Psoas muscle (tissue), 8 donors: ENCODE measurements around the gene IL17RB. TPM values are rescaled to one million over a fixed set of nuclear protein-coding genes. Genes with fewer than 3 reads are reported as not detected.

Source experiments
- ATAC-seq, 4 donors: fragments of 200-7000 bp; cut with Tn5 transposase; one replicate each; pipeline ENCODE4 v1.9.1; 2020; ENCODE audit warnings: moderate library complexity in 3 of 4, mild to moderate bottlenecking in 2 of 4
- DNase-seq, 2 donors: peaks; one replicate each; pipeline ENCODE4 v3.0.0-alpha.2; 2020
- H3K27ac ChIP-seq: fragments of 200-600 bp; one replicate; pipeline ENCODE4 v1.8.0; 2022
- H3K27me3 ChIP-seq, 3 donors: fragments of 200-600 bp in 1 of 3; one replicate each; pipeline versions ENCODE4 v1.6.1 to v1.8.0; 2013 to 2022; ENCODE audit warnings: low read length in 2 of 3, mild to moderate bottlenecking in 2 of 3, moderate library complexity in 1 of 3; ENCODE audit not compliant: insufficient read depth in 3 of 3
- H3K36me3 ChIP-seq, 2 donors: fragments of 200-600 bp in 1 of 2; one replicate each; pipeline versions ENCODE4 v1.6.1 to v1.8.0; 2013 to 2022; ENCODE audit warnings: low read depth in 1 of 2, mild to moderate bottlenecking in 1 of 2, moderate library complexity in 1 of 2; ENCODE audit not compliant: insufficient read depth in 1 of 2
- H3K4me1 ChIP-seq: fragments of 200-600 bp; one replicate; pipeline ENCODE4 v1.8.0; 2022
- H3K4me3 ChIP-seq: fragments of 200-600 bp; one replicate; pipeline ENCODE4 v1.8.0; 2022; ENCODE audit warnings: mild to moderate bottlenecking
- H3K9me3 ChIP-seq: fragments of 200-600 bp; one replicate; pipeline ENCODE4 v1.8.0; 2022
- WGBS, 3 donors: extraction: QIAGEN DNeasy Blood & Tissue Kit; methylation state at CpG; one replicate each; pipeline versions ENCODE4 v1.1.6 to v1.1.7; 2013; 5-methylcytosine and 5-hydroxymethylcytosine counted together
- intact Hi-C, 2 donors: fragments of 100-400 bp; cut with DNase I; formaldehyde crosslinking; loops; one replicate each; pipeline versions ENCODE4 v1.11.0 to v1.14.2; 2022
- polyA plus RNA-seq, 3 donors: library from polyadenylated mRNA; stranded (reverse); fragments of 200-250 nt; gene quantifications; one replicate each; pipeline ENCODE4 v1.2.3, GENCODE V29; 2013
- total RNA-seq, 4 donors: library from RNA; stranded (reverse); fragmentation: NEBNext Ultra II Directional in 2 of 4; extraction: Animal tissue kit (Norgen Biotek cat#: 25700) in 2 of 4; gene quantifications; one replicate each; pipeline versions ENCODE4 v1.2.1 to v1.2.4, GENCODE V29; 2021 to 2023
- TF ChIP-seq, protein P1 (sequence below): fragments of 200-600 bp; IDR thresholded peaks from one replicate; pipeline ENCODE4 v1.8.0; 2022; ENCODE audit warnings: antibody characterized with exemption
- donor health status: healthy with polysubstance abuse.
- donor health status: DM: no; HTN: no; CAD: no; lungs with moderate emphysema.
- donor health status: Bipolar disorder and iron deficiency.
- donor health status: healthy.
- donor health status: DM: yes; HTN: yes; CAD: no.
- donor health status: DM: no; HTN: no; CAD: no.
- donor health status: DM: no; HTN: no; CAD: no.
- donor health status: DM: yes; HTN: yes; CAD: no.

Gene IL17RB
- total and polyA plus RNA-seq, 7 donors: 0.08 to 1.3 (median 0.96) TPM

DNA sequence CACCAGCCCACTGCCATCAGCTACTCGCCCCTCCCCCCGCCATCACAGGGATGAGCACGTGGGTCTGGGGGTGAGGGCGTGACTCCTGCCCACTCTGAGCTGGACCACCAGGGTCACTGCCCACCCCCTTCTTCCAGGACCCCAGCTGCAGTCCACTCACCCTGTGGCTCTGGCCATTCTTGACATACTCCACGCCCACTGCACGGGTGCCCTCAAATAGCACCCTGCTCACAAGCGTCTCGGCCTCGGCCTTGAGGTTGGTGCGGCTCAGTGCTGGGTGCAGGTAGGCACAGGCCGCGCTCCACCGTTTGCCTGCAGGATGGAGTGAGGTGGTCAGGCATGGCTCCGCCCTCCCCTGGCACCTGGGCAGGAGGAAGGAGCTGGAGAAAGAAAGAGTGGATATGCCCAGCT is 24.0 kb upstream of the IL17RB start:
- Histone ChIP-seq H3K36me3 (peaks cover 0 to 16% of the 10 kb centered on the region in 2 donors), H3K4me3 (no peak overlapping the region), H3K27me3 (no peaks in the 10 kb centered on the region), H3K9me3 (no peaks in the 10 kb centered on the region), H3K4me1 (peaks cover 14% of the 10 kb centered on the region), H3K27ac (peak overlapping the region; percentile 43)
- TF ChIP-seq, protein P1, sequence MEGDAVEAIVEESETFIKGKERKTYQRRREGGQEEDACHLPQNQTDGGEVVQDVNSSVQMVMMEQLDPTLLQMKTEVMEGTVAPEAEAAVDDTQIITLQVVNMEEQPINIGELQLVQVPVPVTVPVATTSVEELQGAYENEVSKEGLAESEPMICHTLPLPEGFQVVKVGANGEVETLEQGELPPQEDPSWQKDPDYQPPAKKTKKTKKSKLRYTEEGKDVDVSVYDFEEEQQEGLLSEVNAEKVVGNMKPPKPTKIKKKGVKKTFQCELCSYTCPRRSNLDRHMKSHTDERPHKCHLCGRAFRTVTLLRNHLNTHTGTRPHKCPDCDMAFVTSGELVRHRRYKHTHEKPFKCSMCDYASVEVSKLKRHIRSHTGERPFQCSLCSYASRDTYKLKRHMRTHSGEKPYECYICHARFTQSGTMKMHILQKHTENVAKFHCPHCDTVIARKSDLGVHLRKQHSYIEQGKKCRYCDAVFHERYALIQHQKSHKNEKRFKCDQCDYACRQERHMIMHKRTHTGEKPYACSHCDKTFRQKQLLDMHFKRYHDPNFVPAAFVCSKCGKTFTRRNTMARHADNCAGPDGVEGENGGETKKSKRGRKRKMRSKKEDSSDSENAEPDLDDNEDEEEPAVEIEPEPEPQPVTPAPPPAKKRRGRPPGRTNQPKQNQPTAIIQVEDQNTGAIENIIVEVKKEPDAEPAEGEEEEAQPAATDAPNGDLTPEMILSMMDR: no peak
- no peak for DNase-seq
- intact Hi-C loops: no loop called here
- 84 to 89% (median 88%) methylated on average over 13 to 14 of the region's 14 CpGs for WGBS, 3 donors
- ATAC-seq: no peak

DNA sequence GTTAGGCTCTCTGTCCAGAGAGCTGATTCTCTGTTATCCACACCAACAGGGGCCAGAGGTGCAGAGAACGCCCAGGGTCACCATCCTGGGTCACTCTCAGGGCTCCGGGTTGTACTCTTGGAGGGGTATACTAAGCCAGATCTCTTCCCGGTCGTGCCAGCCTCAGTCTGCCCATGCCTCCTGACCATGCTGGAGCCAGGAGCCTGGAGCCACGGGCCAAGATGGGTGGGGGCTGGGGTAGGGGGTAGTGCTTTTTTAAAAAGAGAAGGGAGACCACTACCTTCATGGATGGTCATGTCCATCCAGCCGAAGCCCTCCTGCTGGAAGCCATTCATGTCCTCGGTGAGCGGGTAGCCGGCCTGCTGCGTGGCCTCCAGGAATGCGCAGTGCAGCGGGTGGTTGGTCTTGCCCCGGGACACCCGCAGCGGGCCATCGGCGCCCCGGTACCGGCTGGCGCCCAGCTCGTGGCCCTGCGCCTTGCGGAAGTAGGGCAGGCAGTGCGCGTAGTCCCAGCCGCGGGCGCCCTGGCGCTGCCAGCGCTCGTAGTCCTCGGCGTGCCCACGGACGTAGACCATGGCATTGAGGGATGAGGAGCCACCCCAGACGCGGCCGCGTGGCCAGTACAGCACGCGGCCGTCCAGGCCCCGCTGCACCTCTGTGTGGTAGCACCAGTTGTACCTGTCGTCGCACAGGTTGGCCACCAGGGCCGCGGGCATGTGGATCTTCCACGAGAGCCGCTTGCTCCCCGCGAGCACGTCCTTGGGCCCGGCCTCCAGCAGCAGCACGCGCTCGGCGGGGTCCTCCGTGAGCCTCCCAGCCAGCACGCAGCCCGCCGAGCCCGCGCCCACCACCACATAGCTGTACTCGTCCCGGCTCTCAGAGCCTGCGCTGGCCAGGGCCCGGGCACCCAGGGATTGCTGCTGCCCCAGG is 23.1 kb upstream of the IL17RB start:
- DNase-seq: no peak

DNA sequence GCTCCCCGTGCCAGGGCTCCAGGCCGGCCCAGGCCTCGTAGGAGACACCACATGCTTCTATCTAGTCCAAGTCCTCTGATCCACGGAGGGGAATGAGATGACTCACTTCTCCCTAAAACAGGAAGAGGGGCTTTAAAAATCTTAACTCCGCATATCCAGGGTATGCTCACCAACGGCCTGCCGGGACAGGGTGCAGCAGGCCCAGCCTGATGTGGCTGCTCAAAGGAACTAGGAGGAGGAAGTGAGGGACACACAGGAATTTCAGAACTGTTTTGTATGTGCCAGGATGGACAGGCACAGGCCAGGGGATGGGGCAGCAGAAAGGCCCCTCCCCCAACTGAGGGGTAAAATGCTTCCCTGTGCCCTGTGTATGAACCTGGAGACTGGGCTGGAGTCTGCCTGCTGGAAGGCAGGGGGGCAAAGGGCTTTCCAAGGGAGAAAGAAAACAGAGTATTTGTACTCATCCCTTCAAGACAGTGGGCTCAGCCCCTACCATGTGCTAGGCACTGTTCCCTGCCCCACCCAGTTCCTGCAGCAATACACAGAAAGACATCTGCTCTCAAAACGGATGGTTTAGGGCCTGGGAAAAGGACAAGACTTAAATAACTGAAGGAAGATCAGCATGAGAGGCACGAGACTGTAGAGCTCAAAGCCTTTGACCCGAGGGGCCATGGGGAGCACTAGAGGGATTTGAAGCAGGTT is 22.3 kb upstream of the IL17RB start:
- H3K4me1 ChIP-seq: peaks cover 14% of the 10 kb centered on the region
- intact Hi-C loops: no loop called here
- H3K27me3 ChIP-seq: no peaks in the 10 kb centered on the region
- DNase-seq (no peak), ATAC-seq (no peak)
- no peaks in the 10 kb centered on the region for H3K9me3 ChIP-seq
- no peak overlapping the region for H3K27ac ChIP-seq
- no peak overlapping the region for H3K4me3 ChIP-seq
- H3K36me3 ChIP-seq: peaks cover 0 to 2% of the 10 kb centered on the region in 2 donors
- TF ChIP-seq, protein P1: no peak
- 66 to 69% (median 67%) methylated on average over 10 of the region's 10 CpGs for WGBS, 3 donors

More for the DNA sequence above, 23.1 kb upstream of the IL17RB start:
- H3K4me1 ChIP-seq: peaks cover 14% of the 10 kb centered on the region
- H3K9me3 ChIP-seq: no peaks in the 10 kb centered on the region
- peaks cover 0 to 10% of the 10 kb centered on the region in 2 donors for H3K36me3 ChIP-seq
- intact Hi-C loops: no loop called here
- no peak for ATAC-seq
- TF ChIP-seq, protein P1: no peak
- no peak overlapping the region for H3K4me3 ChIP-seq
- WGBS, 3 donors: 96 to 97% (median 97%) methylated on average over 58 to 67 of the region's 67 CpGs
- H3K27me3 ChIP-seq: no peaks in the 10 kb centered on the region
- no peak overlapping the region for H3K27ac ChIP-seq

DNA sequence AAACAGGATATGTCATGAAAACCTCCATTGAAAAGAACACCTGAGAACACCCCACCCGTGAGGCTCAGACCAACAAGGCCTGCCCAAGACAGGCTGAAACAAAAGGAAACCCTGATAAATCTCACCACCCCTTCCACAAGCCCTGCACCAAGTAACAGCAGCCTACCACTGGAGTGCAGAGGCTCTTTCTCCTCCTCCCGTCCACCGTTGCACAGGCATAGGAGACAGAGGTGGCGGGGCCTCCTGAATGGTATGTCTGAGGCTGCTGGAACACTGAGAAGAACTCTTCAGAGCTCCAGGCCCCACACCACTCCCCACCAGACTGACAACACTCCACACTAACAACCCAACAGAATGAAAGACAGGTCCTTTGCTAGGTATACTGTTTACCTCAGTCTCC is 21.6 kb upstream of the IL17RB start:
- DNase-seq (no peak), ATAC-seq (no peak)
- H3K4me3 ChIP-seq: no peak overlapping the region
- H3K4me1 ChIP-seq: peaks cover 14% of the 10 kb centered on the region
- H3K9me3 ChIP-seq: no peaks in the 10 kb centered on the region
- no peak overlapping the region for H3K27ac ChIP-seq
- intact Hi-C loops: no loop called here
- 89 to 92% (median 92%) methylated on average over 4 of the region's 4 CpGs for WGBS, 3 donors
- TF ChIP-seq, protein P1: no peak
- H3K36me3 ChIP-seq: no peaks in the 10 kb centered on the region
- H3K27me3 ChIP-seq: no peaks in the 10 kb centered on the region
